IMR-90 (cell line): ENCODE results near the gene PSTK. TPM values are rescaled to one million over a fixed set of nuclear protein-coding genes. Genes with fewer than 3 reads are reported as not detected.

Experiments
- ATAC-seq: fragments of 200-7000 bp; cut with Tn5 transposase; 2 replicates; pipeline ENCODE4 v1.9.1; 2020; ENCODE audit warnings: low read depth, mild to moderate bottlenecking, moderate library complexity
- BruUV-seq: library from RNA; stranded (reverse); fragments of 400-500 nt; replicated peaks from 2 replicates; lab custom pipeline; 2021; lab: Mats Ljungman, UMichigan
- CTCF ChIA-PET: fragments of 300-600 bp; formaldehyde crosslinking; extraction: SDS; loops from one replicate; lab custom pipeline; 2021; ENCODE audit warnings: antibody characterized with exemption; lab: Yijun Ruan, JAX
- POLR2A ChIA-PET: fragments of 300-600 bp; sonication (Branson Sonifier 250); formaldehyde crosslinking; loops from one replicate; lab custom pipeline; 2022; ENCODE audit warnings: antibody characterized with exemption; ENCODE audit not compliant: unreplicated experiment; lab: Charles Lee
- DNase-seq: peaks from one replicate; pipeline ENCODE4 v3.0.0; 2013
- H2AFZ ChIP-seq: replicated peaks from 2 replicates; pipeline ENCODE3; 2013; ENCODE audit warnings: low read length, mild to moderate bottlenecking; ENCODE audit not compliant: poor library complexity
- H2AK5ac ChIP-seq: 2 replicates; pipeline ENCODE4 v1.6.1; 2013; ENCODE audit warnings: low read depth, low read length, inconsistent platforms
- H2AK9ac ChIP-seq: replicated peaks from 2 replicates; pipeline ENCODE3; 2013; ENCODE audit warnings: mild to moderate bottlenecking, low read depth, low read length, moderate library complexity; ENCODE audit not compliant: poor library complexity
- H2BK120ac ChIP-seq: 2 replicates; pipeline ENCODE4 v1.6.1; 2013; ENCODE audit warnings: low read depth, low read length, inconsistent platforms
- H2BK15ac ChIP-seq: 3 replicates; pipeline ENCODE4 v1.6.1; 2013; ENCODE audit warnings: low read depth, low read length, inconsistent platforms
- H2BK20ac ChIP-seq: 2 replicates; pipeline ENCODE4 v1.6.1; 2013; ENCODE audit warnings: low read depth, mild to moderate bottlenecking, inconsistent platforms, low read length, moderate library complexity
- H2BK5ac ChIP-seq: 2 replicates; pipeline ENCODE4 v1.6.1; 2013; ENCODE audit warnings: mild to moderate bottlenecking, low read depth, low read length, inconsistent platforms; ENCODE audit not compliant: poor library complexity, severe bottlenecking
- H3K14ac ChIP-seq: replicated peaks from 2 replicates; pipeline ENCODE4 v1.6.1; 2013; ENCODE audit warnings: low read depth, low read length, inconsistent platforms
- H3K18ac ChIP-seq: 2 replicates; pipeline ENCODE4 v1.6.1; 2013; ENCODE audit warnings: low read depth, low read length, control low read depth
- H3K23ac ChIP-seq: 2 replicates; pipeline ENCODE4 v1.6.1; 2013; ENCODE audit warnings: low read depth, low read length, inconsistent platforms
- H3K27ac ChIP-seq: 2 replicates; pipeline ENCODE4 v1.5.1; 2013; ENCODE audit warnings: mild to moderate bottlenecking, control low read depth, low read length; ENCODE audit not compliant: insufficient read depth
- H3K27me3 ChIP-seq: 2 replicates; pipeline ENCODE4 v1.6.1; 2013; ENCODE audit warnings: low read length; ENCODE audit not compliant: control insufficient read depth, insufficient read depth
- H3K36me3 ChIP-seq: 2 replicates; pipeline ENCODE4 v1.6.1; 2013; ENCODE audit warnings: low read length, mixed read lengths; ENCODE audit not compliant: control insufficient read depth, insufficient read depth
- H3K4ac ChIP-seq: 2 replicates; pipeline ENCODE4 v1.6.1; 2013; ENCODE audit warnings: low read depth, low read length, inconsistent platforms
- H3K4me1 ChIP-seq: 2 replicates; pipeline ENCODE4 v1.6.1; 2013; ENCODE audit warnings: low read length, mixed read lengths; ENCODE audit not compliant: control insufficient read depth, insufficient read depth
- H3K4me2 ChIP-seq: 2 replicates; pipeline ENCODE4 v1.6.1; 2013; ENCODE audit warnings: low read depth, mild to moderate bottlenecking, control low read depth, low read length, moderate library complexity
- H3K4me3 ChIP-seq: 2 replicates; pipeline ENCODE4 v1.5.1; 2013; ENCODE audit warnings: low read depth, mild to moderate bottlenecking, control low read depth, low read length, moderate library complexity; ENCODE audit not compliant: insufficient read depth
- H3K56ac ChIP-seq: 2 replicates; pipeline ENCODE4 v1.6.1; 2013; ENCODE audit warnings: low read length, inconsistent platforms; ENCODE audit not compliant: insufficient read depth; ENCODE audit errors: extremely low read depth
- H3K79me1 ChIP-seq, 2 experiments: 2 replicates each; pipeline ENCODE4 v1.6.1; 2013; ENCODE audit warnings: low read length in 2 of 2, inconsistent platforms in 1 of 2, low read depth in 1 of 2
- H3K9ac ChIP-seq: 2 replicates; pipeline ENCODE4 v1.6.1; 2013; ENCODE audit warnings: low read depth, low read length, control low read depth
- H3K9me1 ChIP-seq: 2 replicates; pipeline ENCODE4 v1.6.1; 2013; ENCODE audit warnings: low read length, inconsistent platforms; ENCODE audit not compliant: insufficient read depth
- H3K9me3 ChIP-seq: 2 replicates; pipeline ENCODE4 v1.6.1; 2013; ENCODE audit warnings: low read length; ENCODE audit not compliant: control insufficient read depth, insufficient read depth
- H4K20me1 ChIP-seq: 2 replicates; pipeline ENCODE4 v1.6.1; 2013; ENCODE audit warnings: low read length, inconsistent platforms; ENCODE audit not compliant: insufficient read depth
- H4K5ac ChIP-seq: 2 replicates; pipeline ENCODE4 v1.6.1; 2013; ENCODE audit warnings: mild to moderate bottlenecking, low read depth, low read length, control low read depth
- H4K8ac ChIP-seq, 2 experiments: 2 replicates each; pipeline ENCODE4 v1.6.1; 2013; ENCODE audit warnings: low read depth in 2 of 2, low read length in 2 of 2, control low read depth in 1 of 2, inconsistent platforms in 1 of 2
- H4K91ac ChIP-seq: 2 replicates; pipeline ENCODE4 v1.6.1; 2013; ENCODE audit warnings: low read depth, low read length, inconsistent platforms; ENCODE audit not compliant: insufficient read depth
- BHLHE40 ChIP-seq: fragments of 150-350 bp; IDR thresholded peaks from 2 replicates; pipeline ENCODE4 v1.6.1; 2016; ENCODE audit warnings: mild to moderate bottlenecking, low read depth, low read length
- CEBPB ChIP-seq: IDR thresholded peaks from 2 replicates; pipeline ENCODE4 v1.6.1; 2012; ENCODE audit warnings: low read depth, low read length, improper control_type of control experiment
- CHD1 ChIP-seq: IDR thresholded peaks from 2 replicates; pipeline ENCODE4 v1.6.1; 2012; ENCODE audit warnings: low read depth, low read length, improper control_type of control experiment
- CTCF ChIP-seq: conservative IDR thresholded peaks from 2 replicates; pipeline ENCODE4 v1.5.1; 2012; ENCODE audit warnings: mild to moderate bottlenecking, low read depth, low read length, improper control_type of control experiment
- ELK1 ChIP-seq: fragments of 150-350 bp; IDR thresholded peaks from 2 replicates; pipeline ENCODE4 v1.6.1; 2016; ENCODE audit warnings: low read depth, mild to moderate bottlenecking, low read length, moderate library complexity, borderline replicate concordance
- FOS ChIP-seq: fragments of 150-350 bp; IDR thresholded peaks from 2 replicates; pipeline ENCODE4 v1.6.1; 2016; ENCODE audit warnings: low read depth, low read length
- MAFK ChIP-seq: IDR thresholded peaks from 2 replicates; pipeline ENCODE4 v1.6.1; 2012; ENCODE audit warnings: low read depth, low read length, improper control_type of control experiment
- MAZ ChIP-seq: IDR thresholded peaks from 2 replicates; pipeline ENCODE4 v1.6.1; 2012; ENCODE audit warnings: low read depth, mild to moderate bottlenecking, low read length, improper control_type of control experiment, moderate library complexity, borderline replicate concordance
- MXI1 ChIP-seq: IDR thresholded peaks from 2 replicates; pipeline ENCODE4 v1.6.1; 2012; ENCODE audit warnings: low read depth, mild to moderate bottlenecking, low read length, moderate library complexity, borderline replicate concordance
- NFE2L2 ChIP-seq: fragments of 150-350 bp; IDR thresholded peaks from 2 replicates; pipeline ENCODE4 v1.6.1; 2016; ENCODE audit warnings: low read depth, mild to moderate bottlenecking, low read length
- POLR2A ChIP-seq: IDR thresholded peaks from 2 replicates; pipeline ENCODE4 v1.6.1; 2012; ENCODE audit warnings: mild to moderate bottlenecking, low read depth, low read length
- RAD21 ChIP-seq: IDR thresholded peaks from 2 replicates; pipeline ENCODE4 v1.6.1; 2012; ENCODE audit warnings: low read length, improper control_type of control experiment
- RCOR1 ChIP-seq: IDR thresholded peaks from 2 replicates; pipeline ENCODE4 v1.6.1; 2012; ENCODE audit warnings: mild to moderate bottlenecking, low read length, improper control_type of control experiment; ENCODE audit not compliant: insufficient replicate concordance
- RFX5 ChIP-seq: IDR thresholded peaks from 2 replicates; pipeline ENCODE4 v1.8.0; 2012; ENCODE audit warnings: low read depth, mild to moderate bottlenecking, low read length, moderate library complexity
- SMC3 ChIP-seq: fragments of 150-350 bp; IDR thresholded peaks from 2 replicates; pipeline ENCODE4 v1.6.1; 2016; ENCODE audit warnings: low read depth, mild to moderate bottlenecking, antibody characterized with exemption, low read length, moderate library complexity
- WGBS, 2 experiments: methylation state at CpG; one replicate each; pipeline versions ENCODE4 v1.1.5 to v1.1.7; 2013; ENCODE audit warnings: missing lambda C conversion rate in 2 of 2; ENCODE audit not compliant: insufficient read length in 1 of 2; ENCODE audit errors: extremely low coverage in 2 of 2; 5-methylcytosine and 5-hydroxymethylcytosine counted together
- dilution Hi-C: fragments of 300-500 bp; cut with HindIII; formaldehyde crosslinking; loops from one replicate; pipeline ENCODE4 v1.14.3; 2018; ENCODE audit warnings: low sequenced_read_pairs; ENCODE audit not compliant: unreplicated experiment
- in situ Hi-C: fragments of 300-500 bp; cut with MboI; formaldehyde crosslinking; loops from 3 replicates; pipeline ENCODE4 v1.14.3; 2019; ENCODE audit warnings: low sequenced_read_pairs, inconsistent platforms, mixed read lengths
- intact Hi-C: fragments of 100-400 bp; cut with micrococcal nuclease; formaldehyde crosslinking; loops from 2 replicates; pipeline ENCODE4 v1.10.0; 2022
- polyA plus RNA-seq, 3 experiments: library from polyadenylated mRNA; depleted of rRNA; stranded (reverse); fragments of >200 nt; gene quantifications; 2 replicates each; pipeline ENCODE4 v1.2.3, GENCODE V29; 2012; ENCODE audit warnings: low replicate concordance in 1 of 3
- total RNA-seq: library from RNA; depleted of rRNA; stranded (reverse); fragments of >200 nt; gene quantifications from 2 replicates; pipeline ENCODE4 v1.2.3, GENCODE V29; 2012
- TF ChIP-seq, protein P1 (sequence below): fragments of 150-350 bp; IDR thresholded peaks from 2 replicates; pipeline ENCODE4 v1.6.1; 2017; ENCODE audit warnings: mild to moderate bottlenecking, antibody characterized with exemption, low read length, low read depth

Gene PSTK
- total and polyA plus RNA-seq, 2 of the 4 experiments (the other 2 are of a cell fraction) = 4.1 to 4.2 TPM

DNA sequence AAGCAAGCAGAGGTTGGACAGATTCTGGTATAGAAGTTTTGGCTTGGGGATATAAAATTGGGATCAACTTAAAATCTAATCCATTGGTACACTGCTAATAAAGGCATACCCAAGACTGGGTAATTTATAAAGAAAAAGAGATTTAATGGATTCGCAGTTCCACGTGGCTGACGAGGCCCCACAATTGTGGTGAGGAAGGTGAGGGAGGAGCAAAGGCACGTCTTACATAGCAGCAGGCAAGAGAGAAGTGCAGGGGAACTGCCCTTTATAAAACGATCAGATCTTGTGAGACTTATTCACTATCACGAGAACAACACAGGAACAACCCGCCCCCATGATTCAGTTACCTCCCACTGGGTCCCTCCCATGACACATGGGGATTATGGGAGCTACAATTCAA is 38.3 kb downstream of the PSTK start:
- H2BK20ac ChIP-seq = no peak overlapping the region
- no peak overlapping the region for H3K18ac ChIP-seq
- H4K20me1 ChIP-seq = no peaks in the 10 kb centered on the region
- dilution Hi-C loops = no loop called here
- H3K14ac ChIP-seq = no peak overlapping the region
- no peaks in the 10 kb centered on the region for H3K79me1 ChIP-seq
- H4K5ac ChIP-seq = no peak overlapping the region
- TF ChIP-seq MXI1 = no peak
- no peak for TF ChIP-seq CEBPB
- no peak for TF ChIP-seq BHLHE40
- TF ChIP-seq NFE2L2 = no peak
- TF ChIP-seq RAD21 = no peak
- no peak for TF ChIP-seq POLR2A
- TF ChIP-seq CHD1 = no peak
- no peak for TF ChIP-seq CTCF
- no peak for TF ChIP-seq MAFK
- no peak for TF ChIP-seq RFX5
- TF ChIP-seq RCOR1 = no peak
- no peak for TF ChIP-seq ELK1
- TF ChIP-seq FOS = no peak
- no peak for TF ChIP-seq MAZ
- TF ChIP-seq, protein P1, sequence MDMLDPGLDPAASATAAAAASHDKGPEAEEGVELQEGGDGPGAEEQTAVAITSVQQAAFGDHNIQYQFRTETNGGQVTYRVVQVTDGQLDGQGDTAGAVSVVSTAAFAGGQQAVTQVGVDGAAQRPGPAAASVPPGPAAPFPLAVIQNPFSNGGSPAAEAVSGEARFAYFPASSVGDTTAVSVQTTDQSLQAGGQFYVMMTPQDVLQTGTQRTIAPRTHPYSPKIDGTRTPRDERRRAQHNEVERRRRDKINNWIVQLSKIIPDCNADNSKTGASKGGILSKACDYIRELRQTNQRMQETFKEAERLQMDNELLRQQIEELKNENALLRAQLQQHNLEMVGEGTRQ = no peak
- no peak for TF ChIP-seq SMC3
- ChIA-PET POLR2A (no interaction called here), CTCF (no interaction called here)
- H3K9me3 ChIP-seq = no peaks in the 10 kb centered on the region
- H2BK15ac ChIP-seq = no peak overlapping the region
- intact Hi-C loops = no loop called here
- no peak overlapping the region for H4K91ac ChIP-seq
- in situ Hi-C loops = no loop called here
- no peak overlapping the region for H3K4me3 ChIP-seq
- H3K4me1 ChIP-seq = no peaks in the 10 kb centered on the region
- H3K27me3 ChIP-seq = no peaks in the 10 kb centered on the region
- H2AK5ac ChIP-seq = no peak overlapping the region
- H2BK5ac ChIP-seq = no peak overlapping the region
- no peaks in the 10 kb centered on the region for H3K9me1 ChIP-seq
- H2AFZ ChIP-seq = no peak overlapping the region
- DNase-seq = no peak
- H3K4ac ChIP-seq = no peak overlapping the region
- no peak overlapping the region for H4K8ac ChIP-seq
- no peak overlapping the region for H3K9ac ChIP-seq
- H3K36me3 ChIP-seq = no peaks in the 10 kb centered on the region
- H3K56ac ChIP-seq = no peak overlapping the region
- H3K23ac ChIP-seq = no peak overlapping the region
- ATAC-seq = no peak
- H3K4me2 ChIP-seq = no peak overlapping the region
- H2AK9ac ChIP-seq = no peak overlapping the region
- BruUV-seq = no TSS peak
- WGBS, 2 experiments = no CpG with 5 or more reads among the region's 7 CpGs
- no peak overlapping the region for H3K27ac ChIP-seq
- no peak overlapping the region for H2BK120ac ChIP-seq
